HG03066 (cell line): ENCODE results near the gene XRCC5.
"Not testable (repeated sequence)": the region's sequence is repeated elsewhere in the genome, so short reads cannot be mapped to it uniquely, and the experiment has no call there.

Source experiments
- ATAC-seq: cut with Tn5 transposase; IDR thresholded peaks from one replicate; pipeline ENCODE4 v1.9.1; 2021; ENCODE audit warnings: low read depth; ENCODE audit not compliant: unreplicated experiment

XRCC5 gene

DNA sequence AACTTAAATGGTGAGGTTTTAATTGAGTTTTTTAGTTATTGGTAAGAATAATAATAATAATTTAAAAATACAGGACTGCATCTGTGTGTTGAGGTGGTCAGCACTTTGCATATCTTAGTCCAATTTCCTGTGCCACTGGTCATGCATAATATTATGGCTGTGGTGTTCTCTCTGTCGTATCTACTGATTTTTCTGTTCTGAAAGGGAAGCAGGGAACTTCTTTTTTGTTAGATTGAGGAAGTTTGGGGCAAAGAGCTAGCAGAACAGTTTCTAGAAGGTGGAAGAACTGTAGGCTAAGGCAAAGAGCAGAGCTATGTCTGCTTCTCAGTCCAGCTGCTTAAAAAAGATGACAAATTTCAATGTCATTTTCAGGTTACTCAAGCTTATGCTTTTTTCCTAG is 74.3 kb downstream of the XRCC5 start:
- peak; percentile 48 for ATAC-seq

DNA sequence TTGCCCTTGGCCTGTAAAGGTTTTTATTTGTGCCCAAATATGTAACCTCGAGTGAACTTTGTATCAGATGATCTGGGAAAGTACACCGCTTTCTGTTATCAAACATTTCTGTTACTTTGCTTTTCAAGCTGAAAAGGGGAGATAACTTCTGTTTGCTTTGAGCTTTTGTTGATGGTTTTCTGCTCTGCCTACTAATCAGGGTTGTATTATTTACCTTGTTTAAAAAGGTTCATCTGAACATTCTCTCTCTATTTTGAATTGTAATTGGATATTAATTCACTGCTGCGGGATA is 79.4 kb downstream of the XRCC5 start:
- no peak for ATAC-seq

DNA sequence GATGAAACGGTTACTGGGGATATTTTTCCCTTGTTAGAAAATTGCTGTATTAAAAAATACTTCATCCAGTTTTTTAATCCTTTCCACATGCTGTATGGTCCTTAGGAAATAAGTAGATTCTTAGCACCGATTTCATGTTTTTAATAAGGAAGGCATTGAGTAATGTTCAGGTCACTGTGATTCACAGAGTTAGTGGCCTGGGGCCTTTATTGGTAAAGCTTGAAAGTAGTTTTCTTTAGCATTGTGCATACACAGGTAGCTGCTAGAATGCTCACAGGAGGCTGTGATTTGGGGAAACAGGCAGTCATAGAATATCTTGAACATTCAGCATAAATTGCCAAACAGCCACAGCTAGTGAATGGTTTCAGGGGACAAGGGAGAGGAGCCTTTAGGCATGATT is 79.8 kb downstream of the XRCC5 start:
- ATAC-seq, result no peak

DNA sequence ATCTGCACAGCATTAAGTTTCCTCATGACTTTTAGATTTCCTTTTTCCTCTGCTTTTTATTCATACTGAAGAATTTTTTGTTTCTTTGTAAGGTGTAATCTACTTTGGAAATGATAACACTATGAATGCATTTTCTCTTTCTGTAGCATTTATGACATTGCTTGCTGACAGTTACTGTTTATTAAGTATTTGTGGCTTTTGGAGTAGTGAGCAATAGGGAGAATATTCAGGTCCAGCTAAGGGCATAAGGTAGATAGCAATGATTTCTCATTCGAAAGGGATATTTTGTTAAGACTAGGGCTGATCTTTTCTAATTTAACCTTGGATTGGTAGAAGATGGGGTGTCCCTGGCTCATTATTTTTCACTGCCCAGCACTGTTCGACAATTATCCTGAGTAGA is 80.3 kb downstream of the XRCC5 start:
- no peak for ATAC-seq

DNA sequence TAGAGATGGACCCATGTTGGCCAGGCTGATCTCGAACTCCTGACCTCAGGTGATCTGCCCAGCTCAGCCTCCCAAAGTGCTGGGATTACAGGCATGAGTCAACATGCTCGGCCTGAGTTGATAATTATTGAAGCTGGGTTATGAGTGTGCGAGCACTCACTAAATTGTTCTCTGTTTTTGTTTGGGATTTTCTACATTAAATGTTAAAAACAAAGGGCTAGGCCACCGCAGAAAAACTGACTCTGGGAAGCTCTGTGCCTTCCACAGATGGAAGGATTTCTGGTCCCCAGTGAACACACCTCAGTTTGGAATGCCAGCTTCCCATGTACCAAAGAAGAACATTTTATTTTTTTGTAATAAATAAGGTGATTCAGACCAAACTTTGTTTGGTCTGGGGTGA is 83.0 kb downstream of the XRCC5 start:
- no peak for ATAC-seq

DNA sequence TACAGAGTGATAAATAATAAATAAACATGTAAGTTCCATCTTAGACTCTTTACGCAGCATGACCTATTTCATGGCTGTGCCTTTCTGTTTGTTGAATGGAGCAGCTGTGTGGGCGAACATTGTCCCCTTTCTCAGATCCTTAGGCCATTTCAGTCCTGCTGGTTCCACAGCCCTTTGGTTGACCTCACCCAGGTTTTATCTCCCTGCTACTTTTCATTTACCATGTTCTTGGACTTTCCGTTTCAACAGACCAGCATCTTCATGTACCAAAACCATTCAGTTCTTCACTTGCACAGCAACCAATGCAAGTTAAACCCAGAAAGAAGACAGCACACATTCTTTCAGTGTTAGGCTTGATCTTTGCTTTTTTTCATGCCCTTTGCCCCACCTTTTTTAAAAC is 83.8 kb downstream of the XRCC5 start:
- ATAC-seq, result no peak

DNA sequence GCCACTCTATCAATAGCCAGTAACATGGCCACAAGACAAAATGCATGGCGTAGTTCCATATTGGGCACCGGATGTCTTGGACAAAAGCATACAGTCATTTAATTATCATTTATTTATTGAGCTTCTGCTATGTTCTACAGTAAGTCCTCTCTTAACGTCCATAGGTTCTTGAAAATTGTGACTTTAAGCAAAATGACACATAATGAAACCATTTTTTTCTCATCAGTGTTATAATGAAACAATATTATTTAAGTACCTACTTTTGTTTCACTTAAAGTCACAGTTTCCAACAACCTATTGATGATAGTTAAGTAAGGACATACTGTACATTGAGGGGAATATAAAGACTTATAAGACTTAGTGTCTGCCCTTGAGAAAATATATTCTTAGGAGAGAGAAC is 84.9 kb downstream of the XRCC5 start:
- ATAC-seq, result no peak

DNA sequence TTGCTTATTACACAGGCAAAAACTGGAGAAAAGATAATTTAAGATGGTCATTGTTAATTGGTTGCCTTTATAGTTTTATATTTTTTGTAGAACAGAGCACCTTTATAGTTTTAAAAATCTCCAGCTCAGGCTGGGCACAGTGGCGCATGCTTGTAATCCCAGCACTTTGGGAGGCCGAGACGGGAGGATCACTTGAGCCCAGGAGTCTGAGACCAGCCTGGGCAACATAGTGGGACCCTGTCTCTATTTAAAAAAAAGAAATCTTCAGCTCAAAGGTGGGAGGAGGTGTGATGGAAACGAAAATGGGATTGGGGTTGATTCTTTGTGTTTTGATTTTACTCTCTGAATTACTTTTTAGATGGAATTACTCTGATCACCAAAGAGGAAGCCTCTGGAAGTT is 85.4 kb downstream of the XRCC5 start:
- ATAC-seq, result no peak

DNA sequence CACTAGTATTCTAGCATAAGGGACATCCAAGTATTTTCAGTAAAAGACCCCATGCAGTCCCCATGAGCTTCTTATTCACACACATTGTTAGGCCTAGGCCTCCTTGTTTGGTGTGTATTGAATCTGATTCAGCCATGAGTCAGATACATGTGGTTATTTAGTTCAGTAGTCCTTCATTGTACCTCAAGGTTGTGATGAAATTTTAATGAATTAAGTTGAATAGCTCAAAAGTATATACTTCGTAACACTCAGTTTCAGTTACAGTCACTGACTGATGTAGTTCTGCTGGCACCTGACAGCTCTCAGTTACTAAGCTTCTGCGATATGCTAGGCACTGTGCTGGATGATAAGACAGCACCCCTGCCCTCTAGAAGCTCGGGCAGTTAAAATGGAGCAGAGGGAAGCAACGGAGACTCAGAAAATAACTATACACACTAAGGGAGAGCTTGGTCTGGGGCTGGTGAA is 86.4 kb downstream of the XRCC5 start:
- ATAC-seq, result no peak

DNA sequence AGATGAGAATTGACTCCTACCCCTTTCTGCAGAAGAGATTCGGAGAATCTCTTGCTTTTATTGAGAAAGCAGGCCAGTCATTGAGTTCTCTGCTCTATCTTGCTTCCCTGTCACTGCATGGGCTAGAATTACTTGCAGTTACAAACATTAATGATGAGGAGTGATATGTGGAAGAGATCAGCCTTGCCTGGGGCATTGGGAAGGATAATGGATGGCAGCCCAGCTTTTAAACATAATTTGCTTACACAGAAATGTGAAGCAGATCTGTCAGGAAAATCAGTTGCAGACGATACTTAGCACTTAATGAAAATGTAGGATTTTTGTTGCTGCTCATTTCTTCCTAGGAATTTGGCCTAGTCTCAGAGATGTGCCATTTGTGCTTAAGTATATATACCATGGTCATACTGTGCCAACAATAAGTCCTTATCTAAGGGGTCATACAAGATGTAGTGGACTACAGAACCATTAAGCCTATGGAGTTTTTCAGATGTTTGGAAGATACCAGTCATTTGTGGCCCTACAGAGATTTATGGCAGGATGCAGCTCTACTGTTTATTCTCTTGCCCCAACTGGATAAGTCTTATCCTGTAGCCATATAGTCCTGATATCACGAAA is 92.7 kb downstream of the XRCC5 start:
- ATAC-seq, result no peak

DNA sequence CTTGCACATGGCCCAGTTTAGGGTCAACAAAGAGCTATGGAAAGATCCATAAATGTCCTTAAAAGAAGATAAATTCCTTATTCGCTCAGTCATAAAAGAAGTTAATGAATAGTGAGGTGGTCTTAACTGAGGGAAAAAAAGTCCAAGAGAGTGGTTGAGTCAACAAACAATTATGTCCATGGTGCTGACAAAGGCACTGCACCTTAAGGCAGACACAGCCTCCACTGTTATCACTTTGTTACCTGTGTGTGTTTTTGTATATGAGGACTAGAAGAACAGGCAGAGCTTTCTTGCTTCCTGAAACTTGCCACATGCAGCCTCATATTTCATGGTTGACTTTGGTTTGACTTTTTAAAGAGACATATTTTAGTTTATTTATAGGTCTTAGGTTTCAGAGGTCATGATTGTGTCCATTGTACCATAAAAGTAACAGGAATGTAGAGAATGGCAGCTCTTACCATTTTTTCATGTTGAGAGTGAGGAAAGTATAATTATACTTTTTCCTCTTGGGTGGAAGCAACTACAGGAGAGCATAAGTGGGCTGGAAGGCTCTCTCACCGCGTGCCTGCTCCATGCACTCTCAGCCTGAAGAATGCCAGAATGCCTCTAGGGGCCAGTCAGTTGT is 93.6 kb downstream of the XRCC5 start:
- ATAC-seq, result no peak

DNA sequence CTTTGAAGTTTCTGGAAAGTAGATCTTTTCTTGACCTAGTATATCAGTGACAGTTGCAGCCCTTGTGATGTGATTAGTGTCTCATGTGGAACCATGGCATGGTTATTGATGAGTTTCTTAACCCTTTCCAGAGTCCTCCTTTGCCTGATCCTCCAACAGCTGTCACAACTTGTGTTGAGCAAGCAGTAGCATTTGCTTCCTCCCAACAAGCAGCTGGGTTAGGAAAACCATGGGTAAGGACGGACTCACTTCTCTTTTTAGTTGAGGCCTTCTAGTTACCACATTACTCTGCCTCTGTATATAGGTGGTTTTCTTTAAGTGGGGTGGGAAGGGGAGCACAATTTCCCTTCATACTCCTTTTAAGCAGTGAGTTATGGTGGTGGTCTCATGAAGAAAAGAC is 96.3 kb downstream of the XRCC5 start:
- peak; percentile 4 for ATAC-seq

DNA sequence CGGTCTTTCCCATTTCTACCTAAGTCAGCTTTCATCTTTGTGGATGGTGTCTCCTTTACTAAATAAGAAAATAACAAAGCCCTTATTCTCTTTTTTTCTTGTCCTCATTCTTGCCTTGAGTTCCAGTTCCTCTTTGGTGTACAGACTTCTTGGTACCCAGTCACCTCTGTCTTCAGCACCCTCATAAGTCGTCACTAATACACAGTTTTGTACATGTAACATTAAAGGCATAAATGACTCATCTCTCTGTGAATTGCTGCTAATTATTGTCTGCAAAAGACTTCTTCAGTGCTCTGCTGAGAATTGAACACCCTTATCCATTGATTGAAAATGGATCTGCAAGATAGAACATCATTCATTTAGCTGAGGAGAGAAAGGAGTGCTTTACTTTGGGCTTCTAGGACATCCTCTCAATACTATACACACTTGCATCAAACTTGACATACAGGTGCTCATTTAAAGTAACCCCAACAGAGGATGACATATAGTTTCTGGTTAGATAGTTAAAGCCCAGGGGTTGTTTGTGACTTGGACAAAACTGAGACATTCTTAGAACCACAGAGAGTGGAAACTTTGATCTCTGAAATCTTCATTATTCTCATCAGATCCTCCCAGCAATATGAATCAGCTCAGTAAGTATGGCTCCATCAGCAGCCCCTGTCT is 97.0 kb downstream of the XRCC5 start:
- peak; percentile 71 for ATAC-seq

DNA sequence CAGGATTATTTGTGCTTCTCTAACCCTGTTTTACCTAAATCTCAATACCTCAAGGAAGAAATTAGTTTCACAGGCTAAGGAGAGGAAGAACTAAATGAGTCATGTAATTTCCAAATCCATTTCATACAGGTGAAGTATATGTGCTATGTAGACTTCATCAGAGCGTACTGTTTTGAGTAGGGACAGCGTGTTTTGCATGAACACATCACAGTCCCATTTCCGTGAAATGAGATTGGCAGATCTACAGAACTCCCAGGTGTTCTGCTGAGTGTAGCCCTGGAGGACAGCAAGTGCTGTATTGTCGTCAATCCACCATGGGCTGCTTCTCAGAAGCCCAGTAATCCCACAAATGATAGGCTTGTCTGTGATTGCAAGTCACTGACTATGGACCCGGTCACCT is 97.7 kb downstream of the XRCC5 start:
- no peak for ATAC-seq

DNA sequence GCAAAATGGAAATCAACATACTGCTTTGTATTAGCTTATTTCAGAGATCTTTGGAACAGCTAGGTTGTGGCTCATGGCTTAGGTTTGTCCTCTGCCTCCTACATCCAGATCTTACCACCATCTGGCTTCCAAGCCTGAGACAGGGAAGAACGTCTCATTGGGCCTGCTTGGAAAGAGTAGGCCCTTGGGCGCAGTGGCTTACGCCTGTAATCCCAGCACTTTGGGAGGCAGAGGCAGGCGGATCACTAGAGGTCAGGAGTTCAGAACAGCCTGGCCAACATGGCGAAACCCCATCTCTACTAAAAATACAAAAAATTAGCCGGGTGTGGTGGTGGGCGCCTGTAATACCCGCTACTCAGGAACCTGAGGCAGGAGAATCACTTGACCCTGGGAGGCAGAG is 99.5 kb downstream of the XRCC5 start:
- not testable (repeated sequence) for ATAC-seq

DNA sequence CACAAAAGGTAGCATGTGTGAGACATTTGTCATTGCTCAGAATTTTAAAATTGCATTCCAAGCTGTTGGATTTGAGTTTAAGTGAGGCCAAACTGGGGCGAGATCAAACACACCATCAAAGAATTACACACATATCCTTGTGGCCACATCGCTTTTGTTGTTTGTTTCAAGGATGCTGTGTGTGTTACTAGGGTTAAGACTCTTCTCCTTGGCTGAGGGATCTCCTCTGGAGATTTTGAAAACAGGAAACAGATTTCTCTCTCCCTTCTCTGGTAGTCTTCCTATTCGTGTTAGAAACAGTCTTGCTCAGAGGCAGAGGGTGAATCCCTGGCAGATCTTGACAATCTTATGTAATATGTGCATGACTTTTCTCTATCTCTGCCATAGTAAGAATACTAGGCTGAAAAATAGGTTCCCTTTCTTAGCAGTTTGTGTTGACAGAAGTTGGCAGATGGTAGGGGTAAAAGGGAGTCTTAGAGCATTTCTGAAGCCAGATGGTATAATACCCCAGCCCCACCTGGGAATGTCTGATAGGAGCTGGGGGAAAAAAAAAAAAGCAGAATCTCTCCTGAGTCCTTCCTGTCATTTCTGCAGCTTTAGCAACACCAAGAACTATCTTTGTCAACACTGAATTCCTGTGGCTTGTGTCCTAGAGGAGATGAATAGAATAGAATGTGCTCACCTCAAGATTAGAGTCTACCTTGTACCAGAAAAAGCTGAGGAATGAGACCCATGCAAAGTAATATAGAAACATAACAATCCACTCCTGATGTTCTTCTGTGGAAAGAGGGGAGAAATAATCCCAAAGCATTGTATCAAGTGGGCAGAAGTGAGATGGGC is 101.8 kb downstream of the XRCC5 start:
- no peak for ATAC-seq

DNA sequence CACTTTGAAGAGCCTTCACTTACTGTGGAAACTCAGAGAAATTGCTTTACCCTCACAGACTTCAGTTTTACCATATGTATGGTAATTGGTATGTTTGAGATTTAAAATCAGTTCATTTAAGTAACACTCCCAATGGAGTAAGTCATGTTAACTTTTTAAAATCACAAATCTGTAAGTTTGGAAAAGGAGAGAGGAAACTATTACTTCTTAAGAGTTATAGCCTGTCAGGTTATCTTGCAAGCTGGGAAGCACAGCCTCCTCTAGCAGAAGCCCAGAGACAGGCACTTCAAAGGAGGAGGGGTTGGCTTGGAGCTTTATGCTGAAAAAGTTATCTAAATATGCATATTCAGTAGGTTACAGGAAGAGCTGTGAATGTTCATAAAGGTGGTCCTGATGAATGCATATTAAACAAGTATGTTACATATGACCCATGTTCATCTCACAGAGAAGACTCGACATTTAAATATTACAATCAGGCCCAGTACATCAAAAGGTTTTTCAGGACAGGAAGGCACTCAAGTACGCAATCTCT is 102.5 kb downstream of the XRCC5 start:
- ATAC-seq, result no peak

DNA sequence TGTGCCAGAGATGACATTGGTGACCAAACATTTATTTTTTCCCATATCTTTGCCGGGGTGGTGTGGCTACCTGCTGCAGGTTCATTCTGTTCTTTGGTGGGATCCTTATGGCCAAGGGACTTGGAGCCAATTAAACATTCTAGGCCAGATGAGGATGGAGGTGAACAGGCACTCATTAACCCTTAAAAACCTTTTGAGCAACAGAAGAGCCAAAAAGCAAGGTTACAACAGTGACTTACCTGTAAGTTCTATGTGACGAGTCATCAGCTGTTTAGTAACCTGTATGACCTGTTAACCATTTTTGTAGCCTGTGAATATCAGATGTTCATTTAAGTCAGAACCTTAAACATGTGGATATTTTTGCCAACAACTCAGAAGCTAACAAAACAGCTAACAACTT is 105.6 kb downstream of the XRCC5 start:
- ATAC-seq, result no peak

DNA sequence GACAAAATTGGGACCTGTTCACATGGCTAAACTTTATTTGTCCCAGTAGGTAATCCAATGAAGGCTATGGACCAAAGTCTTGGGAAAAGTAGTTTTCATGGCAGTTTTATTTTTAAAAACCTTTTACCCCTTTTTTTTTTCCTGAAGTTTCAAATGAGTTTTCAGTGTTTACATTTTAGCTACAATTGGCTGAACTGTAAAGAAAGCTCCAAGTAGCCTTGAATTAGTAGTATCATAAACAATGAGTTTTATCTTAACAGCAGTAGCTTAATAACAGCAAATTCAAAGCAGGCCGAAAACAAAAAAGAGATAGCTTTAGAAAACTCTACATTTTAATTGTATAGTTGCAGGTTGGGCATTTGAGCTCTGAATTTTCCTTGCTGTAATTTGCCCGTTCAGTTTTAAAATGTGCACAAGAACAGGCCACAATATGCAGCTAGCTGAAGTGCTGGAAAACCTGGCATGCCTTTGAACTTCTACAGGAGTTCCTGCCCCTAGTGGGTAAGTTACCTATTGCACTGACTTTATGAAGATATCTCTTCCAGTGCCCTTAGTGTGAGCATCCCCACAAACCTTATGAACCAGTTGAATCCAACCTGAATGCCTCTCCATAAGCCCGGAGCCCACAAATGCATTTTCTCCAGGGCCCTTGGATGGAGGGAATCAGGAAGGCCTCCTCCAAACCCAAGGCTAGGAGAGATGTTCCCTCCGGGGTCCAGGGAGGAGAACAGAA is 106.7 kb downstream of the XRCC5 start:
- ATAC-seq, result no peak
